PC-9 (cell line): Measurements from ENCODE around the gene SND1. TPM values are rescaled to one million over a fixed set of nuclear protein-coding genes. Genes with fewer than 3 reads are reported as not detected.

Experiments used
- BruUV-seq: library from RNA; stranded (reverse); fragments of 400-500 nt; replicated peaks from 2 replicates; lab custom pipeline; 2021; lab: Mats Ljungman, UMichigan
- CTCF ChIA-PET: fragments of 300-600 bp; sonication (Branson Sonifier 250); formaldehyde crosslinking; loops from one replicate; lab custom pipeline; 2022; ENCODE audit warnings: antibody characterized with exemption; lab: Charles Lee
- POLR2A ChIA-PET: fragments of 300-600 bp; sonication (Branson Sonifier 250); formaldehyde crosslinking; loops from one replicate; lab custom pipeline; 2022; ENCODE audit warnings: antibody characterized with exemption; ENCODE audit not compliant: unreplicated experiment; lab: Charles Lee
- DNase-seq, 2 experiments: peaks; one replicate each; pipeline versions ENCODE4 v3.0.0 to v3.0.0-alpha.2; 2015 to 2022; ENCODE audit warnings: mixed read lengths in 1 of 2
- H2AFZ ChIP-seq: fragments of 200-600 bp; sonication (generic); 2 replicates; pipeline ENCODE4 v1.8.1; 2017; ENCODE audit warnings: antibody characterized with exemption
- H3F3A ChIP-seq: fragments of 200-600 bp; sonication (generic); 2 replicates; pipeline ENCODE4 v1.8.1; 2017; ENCODE audit warnings: antibody characterized with exemption, mild to moderate bottlenecking, low read depth; ENCODE audit not compliant: insufficient read depth
- H3K27ac ChIP-seq: fragments of 200-600 bp; sonication (generic); 2 replicates; pipeline ENCODE4 v1.6.1; 2016; ENCODE audit warnings: mixed run types
- H3K27me3 ChIP-seq: fragments of 200-600 bp; sonication (generic); 2 replicates; pipeline ENCODE4 v1.6.1; 2016; ENCODE audit warnings: low read depth, mixed run types; ENCODE audit not compliant: insufficient read depth
- H3K36me3 ChIP-seq: fragments of 200-600 bp; sonication (generic); 2 replicates; pipeline ENCODE4 v1.6.1; 2016; ENCODE audit warnings: low read depth, mixed run types
- H3K4me1 ChIP-seq: fragments of 200-600 bp; sonication (generic); replicated peaks from 2 replicates; pipeline ENCODE4 v1.6.1; 2016; ENCODE audit warnings: mixed run types; ENCODE audit not compliant: insufficient read depth
- H3K4me2 ChIP-seq: fragments of 200-600 bp; sonication (generic); 2 replicates; pipeline ENCODE4 v1.6.1; 2017; ENCODE audit warnings: mixed run types
- H3K4me3 ChIP-seq: fragments of 200-600 bp; sonication (generic); 2 replicates; pipeline ENCODE4 v1.6.1; 2016; ENCODE audit warnings: mixed run types
- H3K79me2 ChIP-seq: fragments of 200-600 bp; sonication (generic); 2 replicates; pipeline ENCODE4 v1.6.1; 2017; ENCODE audit warnings: low read depth, mixed run types
- H3K9me2 ChIP-seq: fragments of 200-600 bp; sonication (generic); 2 replicates; pipeline ENCODE4 v1.8.1; 2017; ENCODE audit warnings: mild to moderate bottlenecking; ENCODE audit not compliant: insufficient read depth
- H3K9me3 ChIP-seq: fragments of 200-600 bp; sonication (generic); 2 replicates; pipeline ENCODE4 v1.8.1; 2016; ENCODE audit warnings: low read depth; ENCODE audit not compliant: insufficient read depth
- H4K20me1 ChIP-seq: fragments of 200-600 bp; sonication (generic); 2 replicates; pipeline ENCODE4 v1.8.1; 2017; ENCODE audit not compliant: insufficient read depth
- EZH2 ChIP-seq: fragments of 200-600 bp; sonication (generic); IDR thresholded peaks from 2 replicates; pipeline ENCODE4 v1.8.0; 2017; ENCODE audit warnings: antibody characterized with exemption, low read depth
- intact Hi-C: fragments of 100-400 bp; cut with micrococcal nuclease; formaldehyde crosslinking; loops from one replicate; pipeline ENCODE4 v1.10.0; 2022; ENCODE audit not compliant: unreplicated experiment
- total RNA-seq: library from RNA; stranded (reverse); gene quantifications from 2 replicates; pipeline ENCODE4 v1.2.3, GENCODE V29; 2021
- TF ChIP-seq, protein P1 (sequence below): fragments of 200-600 bp; sonication (generic); conservative IDR thresholded peaks from 2 replicates; pipeline ENCODE4 v1.6.1; 2017; ENCODE audit warnings: mixed run types, antibody characterized with exemption, mild to moderate bottlenecking, moderate library complexity

Gene SND1
- total RNA-seq, 1 experiment from 2014 or later: 273 TPM

DNA sequence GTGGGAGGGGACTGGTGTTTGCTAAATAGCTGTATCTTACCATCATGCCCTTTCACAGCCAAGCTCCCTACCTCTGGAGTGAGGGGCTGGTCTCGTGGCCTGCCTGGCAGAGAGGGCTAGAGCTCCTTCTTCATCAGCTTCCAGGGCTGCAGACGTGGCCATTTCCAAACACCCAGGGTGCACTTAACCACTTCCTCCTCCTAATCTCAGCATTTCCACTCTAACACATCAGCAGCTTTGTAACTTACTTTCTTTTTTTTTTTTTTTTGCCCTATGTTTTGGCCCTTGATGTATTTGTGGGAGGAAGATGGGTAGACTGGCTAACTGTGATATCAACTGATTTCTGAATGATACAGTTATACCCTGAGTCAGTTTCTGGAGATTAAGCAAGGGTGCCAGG is 351.8 kb downstream of the SND1 start:
- Histone ChIP-seq H4K20me1 (no peaks in the 10 kb centered on the region), H3K4me2 (no peak overlapping the region), H2AFZ (no peak overlapping the region), H3K79me2 (no peaks in the 10 kb centered on the region), H3K27me3 (no peaks in the 10 kb centered on the region), H3K9me2 (no peaks in the 10 kb centered on the region), H3K27ac (no peak overlapping the region), H3F3A (no peaks in the 10 kb centered on the region), H3K36me3 (no peaks in the 10 kb centered on the region), H3K4me1 (no peaks in the 10 kb centered on the region), H3K4me3 (no peak overlapping the region), H3K9me3 (no peaks in the 10 kb centered on the region)
- POLR2A ChIA-PET: no interaction called here
- no TSS peak for BruUV-seq
- CTCF ChIA-PET: no interaction called here
- TF ChIP-seq, protein P1, sequence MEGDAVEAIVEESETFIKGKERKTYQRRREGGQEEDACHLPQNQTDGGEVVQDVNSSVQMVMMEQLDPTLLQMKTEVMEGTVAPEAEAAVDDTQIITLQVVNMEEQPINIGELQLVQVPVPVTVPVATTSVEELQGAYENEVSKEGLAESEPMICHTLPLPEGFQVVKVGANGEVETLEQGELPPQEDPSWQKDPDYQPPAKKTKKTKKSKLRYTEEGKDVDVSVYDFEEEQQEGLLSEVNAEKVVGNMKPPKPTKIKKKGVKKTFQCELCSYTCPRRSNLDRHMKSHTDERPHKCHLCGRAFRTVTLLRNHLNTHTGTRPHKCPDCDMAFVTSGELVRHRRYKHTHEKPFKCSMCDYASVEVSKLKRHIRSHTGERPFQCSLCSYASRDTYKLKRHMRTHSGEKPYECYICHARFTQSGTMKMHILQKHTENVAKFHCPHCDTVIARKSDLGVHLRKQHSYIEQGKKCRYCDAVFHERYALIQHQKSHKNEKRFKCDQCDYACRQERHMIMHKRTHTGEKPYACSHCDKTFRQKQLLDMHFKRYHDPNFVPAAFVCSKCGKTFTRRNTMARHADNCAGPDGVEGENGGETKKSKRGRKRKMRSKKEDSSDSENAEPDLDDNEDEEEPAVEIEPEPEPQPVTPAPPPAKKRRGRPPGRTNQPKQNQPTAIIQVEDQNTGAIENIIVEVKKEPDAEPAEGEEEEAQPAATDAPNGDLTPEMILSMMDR: no peak
- TF ChIP-seq EZH2: no peak
- DNase-seq: no peak
- intact Hi-C loops: no loop called here

DNA sequence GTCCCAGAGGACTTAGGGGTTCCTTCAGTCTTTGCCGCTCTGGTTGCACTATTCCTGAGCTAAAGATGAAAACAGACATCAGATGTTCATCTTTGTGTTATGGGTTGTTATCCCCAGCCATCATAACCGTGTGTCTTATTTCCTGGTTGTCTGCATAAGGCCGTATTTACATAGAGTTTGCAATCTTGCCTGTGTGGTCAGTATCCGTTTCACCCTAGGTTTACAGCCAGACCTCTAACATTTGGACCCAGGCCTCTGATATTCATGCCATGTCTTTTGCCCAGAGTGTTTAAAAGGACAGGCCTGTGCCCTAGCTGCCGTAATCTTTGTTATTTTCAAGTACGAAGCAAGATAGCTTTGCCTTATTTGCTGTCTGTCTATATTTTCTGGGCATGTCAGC is 352.6 kb downstream of the SND1 start:
- H3K36me3 ChIP-seq: no peaks in the 10 kb centered on the region
- no peak for TF ChIP-seq EZH2
- TF ChIP-seq, protein P1: no peak

DNA sequence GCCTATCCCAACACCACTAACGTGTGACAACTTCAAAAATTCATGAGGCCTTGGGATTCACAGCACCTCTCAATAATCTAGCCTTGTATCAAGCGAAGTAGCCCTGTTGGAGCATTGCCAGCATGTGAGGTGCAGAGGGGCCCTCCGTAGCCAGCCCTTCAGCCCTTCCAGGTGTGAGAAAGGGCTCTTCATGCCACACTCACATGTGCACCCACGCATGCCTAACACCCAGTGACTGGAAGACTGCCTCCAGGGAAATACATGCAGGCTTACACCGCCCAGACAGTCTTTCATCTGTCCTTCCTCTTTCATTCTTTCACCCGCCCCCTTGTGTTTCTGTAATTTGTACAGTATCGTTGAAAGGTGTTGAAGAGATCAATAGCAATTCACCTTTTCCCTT is 353.1 kb downstream of the SND1 start:
- H3K9me2 ChIP-seq: no peaks in the 10 kb centered on the region
- no peak overlapping the region for H2AFZ ChIP-seq
- no peaks in the 10 kb centered on the region for H3F3A ChIP-seq
- no peaks in the 10 kb centered on the region for H3K79me2 ChIP-seq
- intact Hi-C loops: no loop called here
- no peaks in the 10 kb centered on the region for H3K27me3 ChIP-seq
- no peaks in the 10 kb centered on the region for H3K4me1 ChIP-seq
- H3K4me2 ChIP-seq: no peak overlapping the region
- H3K36me3 ChIP-seq: no peaks in the 10 kb centered on the region
- no peaks in the 10 kb centered on the region for H3K9me3 ChIP-seq
- no peak for TF ChIP-seq EZH2
- TF ChIP-seq, protein P1: no peak
- H3K4me3 ChIP-seq: no peak overlapping the region
- DNase-seq: no peak
- no TSS peak for BruUV-seq
- no peak overlapping the region for H3K27ac ChIP-seq
- POLR2A ChIA-PET: no interaction called here
- CTCF ChIA-PET: no interaction called here
- no peaks in the 10 kb centered on the region for H4K20me1 ChIP-seq

More for the DNA sequence above, 352.6 kb downstream of the SND1 start:
- ChIA-PET CTCF (no interaction called here), POLR2A (no interaction called here)
- Histone ChIP-seq H3K4me1 (no peaks in the 10 kb centered on the region), H3K9me3 (no peaks in the 10 kb centered on the region), H3K27me3 (no peaks in the 10 kb centered on the region), H3K79me2 (no peaks in the 10 kb centered on the region), H4K20me1 (no peaks in the 10 kb centered on the region), H3K27ac (no peak overlapping the region), H2AFZ (no peak overlapping the region), H3K4me3 (no peak overlapping the region), H3F3A (no peaks in the 10 kb centered on the region), H3K4me2 (no peak overlapping the region), H3K9me2 (no peaks in the 10 kb centered on the region)
- DNase-seq: no peak
- intact Hi-C loops: no loop called here
- BruUV-seq: no TSS peak
